HEK293 (cell line): ENCODE data around the gene RALY.

ENCODE experiments used
- CTCF ChIA-PET: fragments of 350-600 bp; formaldehyde crosslinking; extraction: SDS; loops from one replicate; lab custom pipeline; 2021; ENCODE audit warnings: antibody characterized with exemption; lab: Yijun Ruan, JAX
- POLR2A ChIA-PET: fragments of 300-600 bp; formaldehyde crosslinking; extraction: SDS; loops from one replicate; lab custom pipeline; 2020; ENCODE audit warnings: antibody characterized with exemption, inconsistent platforms; lab: Yijun Ruan, JAX
- H3K27ac ChIP-seq: fragments of 200-500 bp; sonication (Bioruptor generic); 2 replicates; pipeline ENCODE4 v1.5.1; 2014; ENCODE audit warnings: low read depth, low read length, control low read depth, inconsistent platforms; ENCODE audit errors: extremely low read depth
- H3K36me3 ChIP-seq, 2 experiments: fragments of 200-500 bp in 1 of 2; sonication (Bioruptor generic) in 1 of 2; 1 replicate in 1 of 2; 2 replicates in 1 of 2; pipeline ENCODE4 v1.5.1; 2014 to 2017; ENCODE audit warnings: inconsistent platforms in 2 of 2, low read length in 2 of 2; ENCODE audit not compliant: control insufficient read depth in 2 of 2, insufficient read depth in 1 of 2
- H3K4me1 ChIP-seq: fragments of 200-500 bp; sonication (Bioruptor generic); 2 replicates; pipeline ENCODE4 v1.5.1; 2014; ENCODE audit warnings: mild to moderate bottlenecking, low read length, inconsistent platforms; ENCODE audit not compliant: control insufficient read depth, insufficient read depth
- H3K4me3 ChIP-seq: 2 replicates; pipeline ENCODE4 v1.5.1; 2011; ENCODE audit warnings: low read depth, mild to moderate bottlenecking, control low read depth, low read length, moderate library complexity
- H3K9me3 ChIP-seq: fragments of 200-500 bp; sonication (Bioruptor generic); 2 replicates; pipeline ENCODE4 v1.5.1; 2014; ENCODE audit warnings: low read depth, low read length, inconsistent platforms; ENCODE audit not compliant: control insufficient read depth, insufficient read depth
- EGR2 ChIP-seq: fragments of 450-650 bp; formaldehyde crosslinking; IDR thresholded peaks from 2 replicates; pipeline ENCODE4 v1.5.1; 2016; ENCODE audit warnings: low read depth, missing biosample characterization, missing genetic modification characterization
- FEZF1 ChIP-seq: fragments of 450-650 bp; formaldehyde crosslinking; IDR thresholded peaks from 2 replicates; pipeline ENCODE4 v1.5.1; 2016; ENCODE audit warnings: missing biosample characterization, missing genetic modification characterization
- OSR2 ChIP-seq: fragments of 450-650 bp; formaldehyde crosslinking; IDR thresholded peaks from 2 replicates; pipeline ENCODE4 v1.5.1; 2016; ENCODE audit warnings: missing biosample characterization, missing genetic modification characterization
- SETDB1 ChIP-seq: IDR thresholded peaks from one replicate; pipeline ENCODE4 v1.6.1; 2017; ENCODE audit warnings: mild to moderate bottlenecking, low read length, moderate library complexity, mixed read lengths; ENCODE audit not compliant: insufficient read length
- ZFP69B ChIP-seq: fragments of 450-650 bp; formaldehyde crosslinking; IDR thresholded peaks from 2 replicates; pipeline ENCODE4 v1.5.1; 2016; ENCODE audit warnings: missing biosample characterization, missing genetic modification characterization
- ZNF350 ChIP-seq: fragments of 450-650 bp; formaldehyde crosslinking; IDR thresholded peaks from 2 replicates; pipeline ENCODE4 v1.5.0; 2017; ENCODE audit warnings: missing biosample characterization, mild to moderate bottlenecking, missing genetic modification characterization
- ZNF48 ChIP-seq: fragments of 450-650 bp; formaldehyde crosslinking; IDR thresholded peaks from 2 replicates; pipeline ENCODE4 v1.5.1; 2016; ENCODE audit warnings: missing biosample characterization, missing genetic modification characterization
- ZNF548 ChIP-seq: fragments of 450-650 bp; formaldehyde crosslinking; IDR thresholded peaks from 2 replicates; pipeline ENCODE4 v1.5.1; 2016; ENCODE audit warnings: missing biosample characterization, missing genetic modification characterization
- ZNF596 ChIP-seq: fragments of 450-650 bp; IDR thresholded peaks from 2 replicates; pipeline ENCODE4 v1.5.0; 2018; ENCODE audit warnings: missing biosample characterization, mild to moderate bottlenecking, missing genetic modification characterization, moderate library complexity
- ZNF629 ChIP-seq: fragments of 450-650 bp; formaldehyde crosslinking; IDR thresholded peaks from 2 replicates; pipeline ENCODE4 v1.5.1; 2017; ENCODE audit warnings: missing biosample characterization, missing genetic modification characterization
- ZXDB ChIP-seq: fragments of 450-650 bp; formaldehyde crosslinking; IDR thresholded peaks from 2 replicates; pipeline ENCODE4 v1.5.1; 2016; ENCODE audit warnings: missing biosample characterization, missing genetic modification characterization
- TF ChIP-seq, protein P1 (sequence below): fragments of 450-650 bp; formaldehyde crosslinking; IDR thresholded peaks from 2 replicates; pipeline ENCODE4 v1.5.1; 2017; ENCODE audit warnings: missing biosample characterization, missing genetic modification characterization
- TF ChIP-seq, protein P2 (sequence below): fragments of 450-650 bp; IDR thresholded peaks from 2 replicates; pipeline ENCODE4 v1.5.1; 2018; ENCODE audit warnings: missing biosample characterization, missing genetic modification characterization
- TF ChIP-seq, protein P3 (sequence below): fragments of 450-650 bp; formaldehyde crosslinking; IDR thresholded peaks from 2 replicates; pipeline ENCODE4 v1.5.1; 2016; ENCODE audit warnings: missing biosample characterization, missing genetic modification characterization
- TF ChIP-seq, protein P4 (sequence below): sonication (generic); formaldehyde crosslinking; IDR thresholded peaks from 2 replicates; pipeline ENCODE4 v1.8.1; 2022; ENCODE audit warnings: mild to moderate bottlenecking, moderate library complexity, missing genetic modification reagents
- TF ChIP-seq, protein P5 (sequence below): fragments of 450-650 bp; formaldehyde crosslinking; conservative IDR thresholded peaks from 2 replicates; pipeline ENCODE4 v1.5.1; 2016; ENCODE audit warnings: low read depth, missing biosample characterization, missing genetic modification characterization
- TF ChIP-seq, protein P6 (sequence below): fragments of 450-650 bp; formaldehyde crosslinking; IDR thresholded peaks from 2 replicates; pipeline ENCODE4 v1.5.1; 2017; ENCODE audit warnings: missing biosample characterization, missing genetic modification characterization
- TF ChIP-seq, protein P7 (sequence below): fragments of 450-650 bp; formaldehyde crosslinking; IDR thresholded peaks from 2 replicates; pipeline ENCODE4 v1.5.1; 2017; ENCODE audit warnings: missing biosample characterization, missing genetic modification characterization
- TF ChIP-seq, protein P8 (sequence below): fragments of 450-650 bp; formaldehyde crosslinking; IDR thresholded peaks from 2 replicates; pipeline ENCODE4 v1.5.1; 2016; ENCODE audit warnings: missing biosample characterization, missing genetic modification characterization, low read depth
- TF ChIP-seq, protein P9 (sequence below): fragments of 450-650 bp; formaldehyde crosslinking; IDR thresholded peaks from 2 replicates; pipeline ENCODE4 v1.5.1; 2016; ENCODE audit warnings: missing biosample characterization, missing genetic modification characterization

RALY gene

DNA sequence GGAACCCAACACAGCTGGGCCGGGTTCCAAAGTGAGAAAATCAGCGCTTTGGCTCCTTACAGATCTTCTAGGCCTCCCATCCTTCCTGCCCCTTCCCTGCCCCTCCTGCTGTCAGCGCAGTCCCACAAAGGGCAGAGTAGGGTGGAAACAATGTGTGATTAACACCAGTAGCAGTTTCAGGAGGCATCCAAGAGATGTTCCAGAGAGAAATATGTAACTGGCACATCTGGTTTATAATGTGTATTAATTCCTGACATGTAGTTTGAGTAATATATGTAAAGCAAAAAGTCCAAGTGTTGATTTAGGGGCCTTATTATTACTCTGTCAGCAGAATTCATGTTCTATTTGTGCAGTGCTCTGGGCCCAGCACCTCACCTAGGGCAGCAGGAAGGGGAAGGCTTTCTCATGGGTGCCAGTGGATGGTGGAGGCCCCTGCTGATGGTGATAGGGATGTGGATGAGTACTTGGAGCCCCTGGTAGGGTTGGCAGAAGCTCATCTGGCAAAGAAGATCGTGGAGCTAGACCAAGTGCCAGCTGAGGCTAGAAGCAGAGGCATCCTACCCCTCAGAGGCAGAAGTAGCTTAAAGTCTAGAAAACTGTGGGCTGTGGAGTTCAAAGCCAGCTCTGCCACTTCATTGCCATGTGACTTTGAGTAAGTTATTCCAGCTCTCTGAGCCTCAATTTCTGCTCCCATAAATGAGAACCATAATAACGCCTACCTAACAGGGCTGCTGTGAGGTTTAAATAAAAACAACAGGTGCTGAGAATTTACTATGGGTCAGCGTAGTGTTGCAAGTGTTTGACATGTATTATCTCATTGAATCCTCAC lies 22.4 kb upstream of the RALY start (continued):
- TF ChIP-seq, protein P1, sequence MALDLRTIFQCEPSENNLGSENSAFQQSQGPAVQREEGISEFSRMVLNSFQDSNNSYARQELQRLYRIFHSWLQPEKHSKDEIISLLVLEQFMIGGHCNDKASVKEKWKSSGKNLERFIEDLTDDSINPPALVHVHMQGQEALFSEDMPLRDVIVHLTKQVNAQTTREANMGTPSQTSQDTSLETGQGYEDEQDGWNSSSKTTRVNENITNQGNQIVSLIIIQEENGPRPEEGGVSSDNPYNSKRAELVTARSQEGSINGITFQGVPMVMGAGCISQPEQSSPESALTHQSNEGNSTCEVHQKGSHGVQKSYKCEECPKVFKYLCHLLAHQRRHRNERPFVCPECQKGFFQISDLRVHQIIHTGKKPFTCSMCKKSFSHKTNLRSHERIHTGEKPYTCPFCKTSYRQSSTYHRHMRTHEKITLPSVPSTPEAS = no peak
- no peak for TF ChIP-seq OSR2
- TF ChIP-seq, protein P2, sequence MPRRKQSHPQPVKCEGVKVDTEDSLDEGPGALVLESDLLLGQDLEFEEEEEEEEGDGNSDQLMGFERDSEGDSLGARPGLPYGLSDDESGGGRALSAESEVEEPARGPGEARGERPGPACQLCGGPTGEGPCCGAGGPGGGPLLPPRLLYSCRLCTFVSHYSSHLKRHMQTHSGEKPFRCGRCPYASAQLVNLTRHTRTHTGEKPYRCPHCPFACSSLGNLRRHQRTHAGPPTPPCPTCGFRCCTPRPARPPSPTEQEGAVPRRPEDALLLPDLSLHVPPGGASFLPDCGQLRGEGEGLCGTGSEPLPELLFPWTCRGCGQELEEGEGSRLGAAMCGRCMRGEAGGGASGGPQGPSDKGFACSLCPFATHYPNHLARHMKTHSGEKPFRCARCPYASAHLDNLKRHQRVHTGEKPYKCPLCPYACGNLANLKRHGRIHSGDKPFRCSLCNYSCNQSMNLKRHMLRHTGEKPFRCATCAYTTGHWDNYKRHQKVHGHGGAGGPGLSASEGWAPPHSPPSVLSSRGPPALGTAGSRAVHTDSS (tag by site-specific recombination) = no peak
- TF ChIP-seq, protein P3, sequence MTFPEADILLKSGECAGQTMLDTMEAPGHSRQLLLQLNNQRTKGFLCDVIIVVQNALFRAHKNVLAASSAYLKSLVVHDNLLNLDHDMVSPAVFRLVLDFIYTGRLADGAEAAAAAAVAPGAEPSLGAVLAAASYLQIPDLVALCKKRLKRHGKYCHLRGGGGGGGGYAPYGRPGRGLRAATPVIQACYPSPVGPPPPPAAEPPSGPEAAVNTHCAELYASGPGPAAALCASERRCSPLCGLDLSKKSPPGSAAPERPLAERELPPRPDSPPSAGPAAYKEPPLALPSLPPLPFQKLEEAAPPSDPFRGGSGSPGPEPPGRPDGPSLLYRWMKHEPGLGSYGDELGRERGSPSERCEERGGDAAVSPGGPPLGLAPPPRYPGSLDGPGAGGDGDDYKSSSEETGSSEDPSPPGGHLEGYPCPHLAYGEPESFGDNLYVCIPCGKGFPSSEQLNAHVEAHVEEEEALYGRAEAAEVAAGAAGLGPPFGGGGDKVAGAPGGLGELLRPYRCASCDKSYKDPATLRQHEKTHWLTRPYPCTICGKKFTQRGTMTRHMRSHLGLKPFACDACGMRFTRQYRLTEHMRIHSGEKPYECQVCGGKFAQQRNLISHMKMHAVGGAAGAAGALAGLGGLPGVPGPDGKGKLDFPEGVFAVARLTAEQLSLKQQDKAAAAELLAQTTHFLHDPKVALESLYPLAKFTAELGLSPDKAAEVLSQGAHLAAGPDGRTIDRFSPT = no peak
- TF ChIP-seq, all 188 proteins: peak for 0

DNA sequence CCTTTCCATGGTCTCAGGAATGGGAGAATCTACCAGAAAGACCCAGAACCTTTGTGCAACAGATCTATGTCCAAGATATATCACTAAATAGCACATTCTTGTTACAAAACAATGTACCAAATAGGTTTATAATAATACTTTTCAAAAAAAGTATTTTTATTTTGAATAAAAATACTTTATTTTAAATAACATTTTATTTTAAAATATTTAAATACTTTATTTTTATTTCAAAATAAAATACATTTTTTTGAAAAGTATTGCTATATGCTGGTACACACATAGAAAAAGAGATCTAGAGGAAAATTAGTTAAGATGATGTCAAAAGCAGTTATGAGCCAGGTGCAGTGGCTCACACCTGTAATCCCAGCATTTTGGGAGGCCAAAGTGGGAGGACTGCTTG lies 16.8 kb upstream of the RALY start:
- Histone ChIP-seq H3K4me1 (no peaks in the 10 kb centered on the region), H3K27ac (no peak overlapping the region), H3K4me3 (no peak overlapping the region), H3K36me3 (no peaks in the 10 kb centered on the region), H3K9me3 (no peaks in the 10 kb centered on the region)
- ChIA-PET CTCF (no interaction called here), POLR2A (no interaction called here)
- no peak for TF ChIP-seq ZXDB (tag by site-specific recombination)
- no peak for TF ChIP-seq ZNF48 (tag by site-specific recombination)
- TF ChIP-seq, protein P4, sequence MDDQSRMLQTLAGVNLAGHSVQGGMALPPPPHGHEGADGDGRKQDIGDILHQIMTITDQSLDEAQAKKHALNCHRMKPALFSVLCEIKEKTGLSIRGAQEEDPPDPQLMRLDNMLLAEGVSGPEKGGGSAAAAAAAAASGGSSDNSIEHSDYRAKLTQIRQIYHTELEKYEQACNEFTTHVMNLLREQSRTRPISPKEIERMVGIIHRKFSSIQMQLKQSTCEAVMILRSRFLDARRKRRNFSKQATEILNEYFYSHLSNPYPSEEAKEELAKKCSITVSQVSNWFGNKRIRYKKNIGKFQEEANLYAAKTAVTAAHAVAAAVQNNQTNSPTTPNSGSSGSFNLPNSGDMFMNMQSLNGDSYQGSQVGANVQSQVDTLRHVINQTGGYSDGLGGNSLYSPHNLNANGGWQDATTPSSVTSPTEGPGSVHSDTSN (CRISPR knock-in tag) = no peak
- TF ChIP-seq, protein P5, sequence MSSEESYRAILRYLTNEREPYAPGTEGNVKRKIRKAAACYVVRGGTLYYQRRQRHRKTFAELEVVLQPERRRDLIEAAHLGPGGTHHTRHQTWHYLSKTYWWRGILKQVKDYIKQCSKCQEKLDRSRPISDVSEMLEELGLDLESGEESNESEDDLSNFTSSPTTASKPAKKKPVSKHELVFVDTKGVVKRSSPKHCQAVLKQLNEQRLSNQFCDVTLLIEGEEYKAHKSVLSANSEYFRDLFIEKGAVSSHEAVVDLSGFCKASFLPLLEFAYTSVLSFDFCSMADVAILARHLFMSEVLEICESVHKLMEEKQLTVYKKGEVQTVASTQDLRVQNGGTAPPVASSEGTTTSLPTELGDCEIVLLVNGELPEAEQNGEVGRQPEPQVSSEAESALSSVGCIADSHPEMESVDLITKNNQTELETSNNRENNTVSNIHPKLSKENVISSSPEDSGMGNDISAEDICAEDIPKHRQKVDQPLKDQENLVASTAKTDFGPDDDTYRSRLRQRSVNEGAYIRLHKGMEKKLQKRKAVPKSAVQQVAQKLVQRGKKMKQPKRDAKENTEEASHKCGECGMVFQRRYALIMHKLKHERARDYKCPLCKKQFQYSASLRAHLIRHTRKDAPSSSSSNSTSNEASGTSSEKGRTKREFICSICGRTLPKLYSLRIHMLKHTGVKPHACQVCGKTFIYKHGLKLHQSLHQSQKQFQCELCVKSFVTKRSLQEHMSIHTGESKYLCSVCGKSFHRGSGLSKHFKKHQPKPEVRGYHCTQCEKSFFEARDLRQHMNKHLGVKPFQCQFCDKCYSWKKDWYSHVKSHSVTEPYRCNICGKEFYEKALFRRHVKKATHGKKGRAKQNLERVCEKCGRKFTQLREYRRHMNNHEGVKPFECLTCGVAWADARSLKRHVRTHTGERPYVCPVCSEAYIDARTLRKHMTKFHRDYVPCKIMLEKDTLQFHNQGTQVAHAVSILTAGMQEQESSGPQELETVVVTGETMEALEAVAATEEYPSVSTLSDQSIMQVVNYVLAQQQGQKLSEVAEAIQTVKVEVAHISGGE = no peak
- no peak for TF ChIP-seq ZNF350 (tag by site-specific recombination)
- TF ChIP-seq, protein P6, sequence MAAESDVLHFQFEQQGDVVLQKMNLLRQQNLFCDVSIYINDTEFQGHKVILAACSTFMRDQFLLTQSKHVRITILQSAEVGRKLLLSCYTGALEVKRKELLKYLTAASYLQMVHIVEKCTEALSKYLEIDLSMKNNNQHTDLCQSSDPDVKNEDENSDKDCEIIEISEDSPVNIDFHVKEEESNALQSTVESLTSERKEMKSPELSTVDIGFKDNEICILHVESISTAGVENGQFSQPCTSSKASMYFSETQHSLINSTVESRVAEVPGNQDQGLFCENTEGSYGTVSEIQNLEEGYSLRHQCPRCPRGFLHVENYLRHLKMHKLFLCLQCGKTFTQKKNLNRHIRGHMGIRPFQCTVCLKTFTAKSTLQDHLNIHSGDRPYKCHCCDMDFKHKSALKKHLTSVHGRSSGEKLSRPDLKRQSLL (tag by site-specific recombination) = no peak
- no peak for TF ChIP-seq ZNF548 (tag by site-specific recombination)
- TF ChIP-seq ZNF596 (tag by site-specific recombination) = no peak
- TF ChIP-seq, protein P7, sequence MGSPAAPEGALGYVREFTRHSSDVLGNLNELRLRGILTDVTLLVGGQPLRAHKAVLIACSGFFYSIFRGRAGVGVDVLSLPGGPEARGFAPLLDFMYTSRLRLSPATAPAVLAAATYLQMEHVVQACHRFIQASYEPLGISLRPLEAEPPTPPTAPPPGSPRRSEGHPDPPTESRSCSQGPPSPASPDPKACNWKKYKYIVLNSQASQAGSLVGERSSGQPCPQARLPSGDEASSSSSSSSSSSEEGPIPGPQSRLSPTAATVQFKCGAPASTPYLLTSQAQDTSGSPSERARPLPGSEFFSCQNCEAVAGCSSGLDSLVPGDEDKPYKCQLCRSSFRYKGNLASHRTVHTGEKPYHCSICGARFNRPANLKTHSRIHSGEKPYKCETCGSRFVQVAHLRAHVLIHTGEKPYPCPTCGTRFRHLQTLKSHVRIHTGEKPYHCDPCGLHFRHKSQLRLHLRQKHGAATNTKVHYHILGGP (tag by site-specific recombination) = no peak
- TF ChIP-seq SETDB1 = no peak
- TF ChIP-seq ZNF629 = no peak
- TF ChIP-seq, protein P8, sequence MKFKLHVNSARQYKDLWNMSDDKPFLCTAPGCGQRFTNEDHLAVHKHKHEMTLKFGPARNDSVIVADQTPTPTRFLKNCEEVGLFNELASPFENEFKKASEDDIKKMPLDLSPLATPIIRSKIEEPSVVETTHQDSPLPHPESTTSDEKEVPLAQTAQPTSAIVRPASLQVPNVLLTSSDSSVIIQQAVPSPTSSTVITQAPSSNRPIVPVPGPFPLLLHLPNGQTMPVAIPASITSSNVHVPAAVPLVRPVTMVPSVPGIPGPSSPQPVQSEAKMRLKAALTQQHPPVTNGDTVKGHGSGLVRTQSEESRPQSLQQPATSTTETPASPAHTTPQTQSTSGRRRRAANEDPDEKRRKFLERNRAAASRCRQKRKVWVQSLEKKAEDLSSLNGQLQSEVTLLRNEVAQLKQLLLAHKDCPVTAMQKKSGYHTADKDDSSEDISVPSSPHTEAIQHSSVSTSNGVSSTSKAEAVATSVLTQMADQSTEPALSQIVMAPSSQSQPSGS (tag by site-specific recombination) = no peak
- no peak for TF ChIP-seq FEZF1 (tag by site-specific recombination)
- TF ChIP-seq, protein P9, sequence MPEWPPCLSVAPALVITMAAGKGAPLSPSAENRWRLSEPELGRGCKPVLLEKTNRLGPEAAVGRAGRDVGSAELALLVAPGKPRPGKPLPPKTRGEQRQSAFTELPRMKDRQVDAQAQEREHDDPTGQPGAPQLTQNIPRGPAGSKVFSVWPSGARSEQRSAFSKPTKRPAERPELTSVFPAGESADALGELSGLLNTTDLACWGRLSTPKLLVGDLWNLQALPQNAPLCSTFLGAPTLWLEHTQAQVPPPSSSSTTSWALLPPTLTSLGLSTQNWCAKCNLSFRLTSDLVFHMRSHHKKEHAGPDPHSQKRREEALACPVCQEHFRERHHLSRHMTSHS = no peak
- no peak for TF ChIP-seq EGR2 (tag by site-specific recombination)
- TF ChIP-seq OSR2 = no peak
- TF ChIP-seq ZFP69B = no peak
